GM12874 (cell line): ENCODE results near the gene CACNG1.

Experiments
- CTCF ChIP-seq: IDR thresholded peaks from 2 replicates; pipeline ENCODE4 v1.5.1; 2011; ENCODE audit warnings: low read depth, mild to moderate bottlenecking, control low read depth, low read length, moderate library complexity; ENCODE audit not compliant: insufficient read depth

The CACNG1 gene

GRCh38 chr17:67008101-67008500 is 36.3 kb upstream of the CACNG1 start:
- TF ChIP-seq CTCF: no peak

- TF ChIP-seq CTCF: no peak
Measured at GRCh38 chr17:67011527-67012175, 32.7 kb upstream of the CACNG1 start.

GRCh38 chr17:67013891-67014290 is 30.5 kb upstream of the CACNG1 start:
- no peak for TF ChIP-seq CTCF

GRCh38 chr17:67015001-67015400 is 29.4 kb upstream of the CACNG1 start:
- TF ChIP-seq CTCF: no peak

- no peak for TF ChIP-seq CTCF
Measured at GRCh38 chr17:67016039-67016762, 28.2 kb upstream of the CACNG1 start.

GRCh38 chr17:67017910-67018309 is 26.4 kb upstream of the CACNG1 start:
- TF ChIP-seq CTCF: no peak

- no peak for TF ChIP-seq CTCF
Measured at GRCh38 chr17:67018471-67019434, 25.6 kb upstream of the CACNG1 start.
